ENCODE results near the gene SPAG16.

SPAG16 gene

GRCh38 chr2:214174563-214174962 is 890.3 kb downstream of the SPAG16 start:
- no peak for DNase-seq (ENCODE audit: low read depth)

- no peak for DNase-seq (ENCODE audit: low read depth)
Observed at GRCh38 chr2:214180071-214180470, 895.8 kb downstream of the SPAG16 start.

GRCh38 chr2:214180686-214181085 is 896.4 kb downstream of the SPAG16 start:
- no peak for DNase-seq (ENCODE audit: low read depth)

GRCh38 chr2:214184461-214184860 is 900.2 kb downstream of the SPAG16 start:
- DNase-seq (ENCODE audit: low read depth) = no peak

GRCh38 chr2:214185546-214185945 is 901.3 kb downstream of the SPAG16 start:
- DNase-seq (ENCODE audit: low read depth) = no peak

- no peak for DNase-seq (ENCODE audit: low read depth)
Observed at GRCh38 chr2:214192711-214193110, 908.4 kb downstream of the SPAG16 start.

GRCh38 chr2:214193943-214194342 is 909.7 kb downstream of the SPAG16 start:
- DNase-seq (ENCODE audit: low read depth) = peak; percentile 35

- DNase-seq (ENCODE audit: low read depth) = no peak
Observed at GRCh38 chr2:214196260-214196659, 912.0 kb downstream of the SPAG16 start.

- no peak for DNase-seq (ENCODE audit: low read depth)
Observed at GRCh38 chr2:214201892-214202291, 917.6 kb downstream of the SPAG16 start.

GRCh38 chr2:214203214-214203613 is 919.0 kb downstream of the SPAG16 start:
- DNase-seq (ENCODE audit: low read depth) = no peak

- no peak for DNase-seq (ENCODE audit: low read depth)
Observed at GRCh38 chr2:214203744-214204289, 919.6 kb downstream of the SPAG16 start.

GRCh38 chr2:214215107-214215506 is 930.8 kb downstream of the SPAG16 start:
- DNase-seq (ENCODE audit: low read depth) = no peak

GRCh38 chr2:214217136-214217535 is 932.9 kb downstream of the SPAG16 start:
- no peak for DNase-seq (ENCODE audit: low read depth)

- DNase-seq (ENCODE audit: low read depth) = no peak
Observed at GRCh38 chr2:214217599-214217998, 933.3 kb downstream of the SPAG16 start.

- no peak for DNase-seq (ENCODE audit: low read depth)
Observed at GRCh38 chr2:214220251-214220650, 936.0 kb downstream of the SPAG16 start.

- DNase-seq (ENCODE audit: low read depth) = no peak
Observed at GRCh38 chr2:214226061-214226460, 941.8 kb downstream of the SPAG16 start.

GRCh38 chr2:214232271-214232670 is 948.0 kb downstream of the SPAG16 start:
- DNase-seq (ENCODE audit: low read depth) = no peak

- DNase-seq (ENCODE audit: low read depth) = no peak
Observed at GRCh38 chr2:214233164-214233563, 948.9 kb downstream of the SPAG16 start.

GRCh38 chr2:214242797-214243196 is 958.5 kb downstream of the SPAG16 start:
- no peak for DNase-seq (ENCODE audit: low read depth)

- no peak for DNase-seq (ENCODE audit: low read depth)
Observed at GRCh38 chr2:214244847-214245246, 960.6 kb downstream of the SPAG16 start.

GRCh38 chr2:214246417-214246816 is 962.2 kb downstream of the SPAG16 start:
- DNase-seq (ENCODE audit: low read depth) = no peak

GRCh38 chr2:214247531-214247930 is 963.3 kb downstream of the SPAG16 start:
- DNase-seq (ENCODE audit: low read depth) = no peak

GRCh38 chr2:214255046-214255445 is 970.8 kb downstream of the SPAG16 start:
- no peak for DNase-seq (ENCODE audit: low read depth)

GRCh38 chr2:214261683-214262082 is 977.4 kb downstream of the SPAG16 start:
- no peak for DNase-seq (ENCODE audit: low read depth)

- DNase-seq (ENCODE audit: low read depth) = no peak
Observed at GRCh38 chr2:214264171-214264570, 979.9 kb downstream of the SPAG16 start.

Data from GM04504 (cell line).